ENCODE results near the gene RRBP1. TPM values are rescaled to one million over a fixed set of nuclear protein-coding genes. Genes with fewer than 3 reads are reported as not detected.

RRBP1 gene
- total and polyA plus RNA-seq, 2 of the 4 experiments (the other 2 are of a cell fraction) = 90.2 to 136 TPM

DNA sequence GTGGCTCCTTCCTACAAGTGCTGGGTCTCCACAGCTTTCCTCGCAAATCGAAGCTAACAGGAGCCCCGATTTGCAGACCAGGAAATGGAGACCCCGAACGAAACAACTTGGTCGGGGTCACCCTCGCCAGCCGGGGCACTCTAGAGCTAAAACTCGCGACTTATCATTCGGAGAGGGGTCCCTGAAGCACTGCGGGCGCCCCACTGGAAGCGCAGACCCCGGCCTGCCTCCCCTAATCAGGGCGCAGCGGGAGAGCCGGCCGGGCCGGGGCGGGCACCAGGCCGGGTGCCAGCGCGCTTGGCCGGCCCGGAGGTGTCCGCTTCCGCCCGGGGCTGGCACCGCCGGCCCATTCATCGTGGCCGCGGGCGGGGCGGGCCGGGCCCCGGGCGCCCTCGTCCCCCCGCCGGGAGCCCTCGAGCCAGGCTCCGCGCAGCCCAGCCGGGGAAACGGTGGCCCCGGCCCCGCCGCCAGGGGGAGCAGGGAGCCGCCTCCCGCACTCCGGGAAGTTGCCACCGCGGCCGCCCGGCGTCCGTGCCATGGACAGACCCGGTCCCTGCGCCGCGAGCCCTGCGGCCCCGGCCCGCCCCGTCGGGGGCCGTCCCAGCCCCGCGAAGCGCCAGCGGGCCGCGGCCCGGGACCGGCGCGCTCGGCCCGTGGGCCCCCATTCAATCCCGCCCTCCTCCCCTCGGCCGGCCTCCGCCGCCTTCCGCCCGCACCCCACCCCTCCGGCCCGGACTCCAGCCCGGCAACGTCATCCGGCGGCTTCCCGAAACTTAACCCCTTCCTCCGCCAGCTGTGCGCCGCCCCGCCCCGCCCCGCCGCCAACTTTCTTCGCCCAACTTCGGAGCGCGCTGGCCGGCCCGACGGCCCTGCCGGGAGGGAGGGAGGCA lies 961 bp downstream of the RRBP1 start:
- peak overlapping the region; percentile 40; the same call in 1 of the 2 replicates for H2AK5ac ChIP-seq (ENCODE audit: low read depth, low read length)
- H3K27ac ChIP-seq (ENCODE audit: insufficient read depth, low read length) = peak overlapping the region; percentile 83
- peaks cover 4% of the 10 kb centered on the region for H3K27me3 ChIP-seq (ENCODE audit: control insufficient read depth, insufficient read depth, low read length)
- H3K36me3 ChIP-seq (ENCODE audit: control insufficient read depth, insufficient read depth, low read length) = peaks cover 26% of the 10 kb centered on the region
- H4K91ac ChIP-seq (ENCODE audit: insufficient read depth, low read depth, low read length) = peak overlapping the region; percentile 50; the same call in 1 of the 2 replicates
- H2BK120ac ChIP-seq (ENCODE audit: low read depth, low read length) = peak overlapping the region; percentile 57
- H3K4me3 ChIP-seq (ENCODE audit: insufficient read depth, low read depth, low read length) = peak overlapping the region; percentile 96
- H3K9ac ChIP-seq (ENCODE audit: low read depth, low read length) = peak overlapping the region; percentile 87
- dilution Hi-C loops (cut with HindIII; ENCODE audit: low sequenced_read_pairs, unreplicated experiment) = no loop called here
- intact Hi-C loops (cut with micrococcal nuclease) = loop anchor here (1.0 to 5.0 kb wide), 2 partner anchors 71 to 258 kb away; no protein-coding TSS in a partner anchor
- in situ Hi-C loops (cut with MboI; ENCODE audit: low sequenced_read_pairs) = no loop called here
- no TSS peak for BruUV-seq (replicated peaks)
- H2BK15ac ChIP-seq (ENCODE audit: low read depth, low read length) = no peak overlapping the region
- WGBS, 2 experiments (ENCODE audit: extremely low coverage in 2 of 2, insufficient read length in 1 of 2) = 0% methylated on average over 29 of the region's 110 CpGs; no CpG with 5 or more reads in 1 of the 2 experiments
- peak overlapping the region; percentile 76 for H2AFZ ChIP-seq (replicated peaks; ENCODE audit: low read length, poor library complexity)
- H4K5ac ChIP-seq (ENCODE audit: low read depth, low read length) = no peak overlapping the region; the same call in 1 of the 2 replicates
- peaks cover 49% of the 10 kb centered on the region for H4K20me1 ChIP-seq (ENCODE audit: insufficient read depth, low read length)
- POLR2A ChIA-PET (ENCODE audit: unreplicated experiment) = interaction anchor here (0.8 to 2.0 kb wide), 3 partner anchors 161 to 215 kb away, joined by 4 to 5 read pairs (median 4); no protein-coding TSS in a partner anchor
- H3K56ac ChIP-seq (ENCODE audit: extremely low read depth, insufficient read depth, low read length) = no peak overlapping the region; the same call in 1 of the 2 replicates
- 0 out of 2 replicates have a peak overlapping the region, but pooled peaks have one; percentile 68 for H3K23ac ChIP-seq (ENCODE audit: low read depth, low read length)
- peak overlapping the region; percentile 79 for H3K4ac ChIP-seq (ENCODE audit: low read depth, low read length)
- DNase-seq (peak; percentile 63), ATAC-seq (ENCODE audit: low read depth) (peak; percentile 21)
- peak overlapping the region; percentile 94 for H3K14ac ChIP-seq (replicated peaks; ENCODE audit: low read depth, low read length)
- H3K4me2 ChIP-seq (ENCODE audit: low read depth, low read length) = peak overlapping the region; percentile 81
- H3K18ac ChIP-seq (ENCODE audit: low read depth, low read length) = peak overlapping the region; percentile 12; the same call in 1 of the 2 replicates
- peak overlapping the region in 1 of 2 experiments; percentile 75; a peak in 1 of 4 replicates for H4K8ac ChIP-seq (ENCODE audit: low read depth in 2 of 2, low read length in 2 of 2)
- peaks cover 4 to 34% of the 10 kb centered on the region in 2 experiments; a peak in 2 of 4 replicates for H3K79me1 ChIP-seq (ENCODE audit: low read depth in 1 of 2, low read length in 2 of 2)
- H2BK20ac ChIP-seq (ENCODE audit: low read depth, low read length) = no peak overlapping the region
- CTCF ChIA-PET = interaction anchor here (0.7 to 2.2 kb wide), 7 partner anchors 29 to 218 kb away, joined by 3 to 8 read pairs (median 4); no protein-coding TSS in a partner anchor
- H3K9me3 ChIP-seq (ENCODE audit: control insufficient read depth, insufficient read depth, low read length) = no peaks in the 10 kb centered on the region
- H3K9me1 ChIP-seq (ENCODE audit: insufficient read depth, low read length) = peaks cover 23% of the 10 kb centered on the region
- peak overlapping the region; percentile 96 for H2AK9ac ChIP-seq (replicated peaks; ENCODE audit: low read depth, low read length, poor library complexity)
- H3K4me1 ChIP-seq (ENCODE audit: control insufficient read depth, insufficient read depth, low read length) = peaks cover 20% of the 10 kb centered on the region
- H2BK5ac ChIP-seq (ENCODE audit: low read depth, low read length, poor library complexity, severe bottlenecking) = peak overlapping the region; percentile 90
- TF ChIP-seq MAFK (IDR thresholded peaks at IDR 0.05; ENCODE audit: low read depth, low read length) (no peak), FOS (IDR thresholded peaks at IDR 0.05; ENCODE audit: low read depth, low read length) (no peak), MXI1 (IDR thresholded peaks at IDR 0.05; ENCODE audit: borderline replicate concordance, low read depth, low read length) (peak; percentile 45; the same call in 1 of the 2 replicates), MAZ (IDR thresholded peaks at IDR 0.05; ENCODE audit: borderline replicate concordance, low read depth, low read length) (0 out of 2 replicates have a peak, but pooled peaks have one; percentile 25), CEBPB (IDR thresholded peaks at IDR 0.05; ENCODE audit: low read depth, low read length) (no peak), POLR2A (IDR thresholded peaks at IDR 0.05; ENCODE audit: low read depth, low read length) (peak; percentile 47; the same call in 1 of the 2 replicates), CHD1 (IDR thresholded peaks at IDR 0.05; ENCODE audit: low read depth, low read length) (no peak), RFX5 (IDR thresholded peaks at IDR 0.05; ENCODE audit: low read depth, low read length) (no peak), BHLHE40 (IDR thresholded peaks at IDR 0.05; ENCODE audit: low read depth, low read length) (no peak), RCOR1 (IDR thresholded peaks at IDR 0.05; ENCODE audit: insufficient replicate concordance, low read length) (no peak), RAD21 (IDR thresholded peaks at IDR 0.05; ENCODE audit: low read length) (peak; percentile 77), SMC3 (IDR thresholded peaks at IDR 0.05; ENCODE audit: low read depth, low read length) (peak; percentile 80)
- TF ChIP-seq, protein P1, sequence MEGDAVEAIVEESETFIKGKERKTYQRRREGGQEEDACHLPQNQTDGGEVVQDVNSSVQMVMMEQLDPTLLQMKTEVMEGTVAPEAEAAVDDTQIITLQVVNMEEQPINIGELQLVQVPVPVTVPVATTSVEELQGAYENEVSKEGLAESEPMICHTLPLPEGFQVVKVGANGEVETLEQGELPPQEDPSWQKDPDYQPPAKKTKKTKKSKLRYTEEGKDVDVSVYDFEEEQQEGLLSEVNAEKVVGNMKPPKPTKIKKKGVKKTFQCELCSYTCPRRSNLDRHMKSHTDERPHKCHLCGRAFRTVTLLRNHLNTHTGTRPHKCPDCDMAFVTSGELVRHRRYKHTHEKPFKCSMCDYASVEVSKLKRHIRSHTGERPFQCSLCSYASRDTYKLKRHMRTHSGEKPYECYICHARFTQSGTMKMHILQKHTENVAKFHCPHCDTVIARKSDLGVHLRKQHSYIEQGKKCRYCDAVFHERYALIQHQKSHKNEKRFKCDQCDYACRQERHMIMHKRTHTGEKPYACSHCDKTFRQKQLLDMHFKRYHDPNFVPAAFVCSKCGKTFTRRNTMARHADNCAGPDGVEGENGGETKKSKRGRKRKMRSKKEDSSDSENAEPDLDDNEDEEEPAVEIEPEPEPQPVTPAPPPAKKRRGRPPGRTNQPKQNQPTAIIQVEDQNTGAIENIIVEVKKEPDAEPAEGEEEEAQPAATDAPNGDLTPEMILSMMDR (conservative IDR thresholded peaks at IDR 0.05; ENCODE audit: low read depth, low read length) = peak; percentile 73
- TF ChIP-seq, protein P2, sequence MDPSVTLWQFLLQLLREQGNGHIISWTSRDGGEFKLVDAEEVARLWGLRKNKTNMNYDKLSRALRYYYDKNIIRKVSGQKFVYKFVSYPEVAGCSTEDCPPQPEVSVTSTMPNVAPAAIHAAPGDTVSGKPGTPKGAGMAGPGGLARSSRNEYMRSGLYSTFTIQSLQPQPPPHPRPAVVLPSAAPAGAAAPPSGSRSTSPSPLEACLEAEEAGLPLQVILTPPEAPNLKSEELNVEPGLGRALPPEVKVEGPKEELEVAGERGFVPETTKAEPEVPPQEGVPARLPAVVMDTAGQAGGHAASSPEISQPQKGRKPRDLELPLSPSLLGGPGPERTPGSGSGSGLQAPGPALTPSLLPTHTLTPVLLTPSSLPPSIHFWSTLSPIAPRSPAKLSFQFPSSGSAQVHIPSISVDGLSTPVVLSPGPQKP (IDR thresholded peaks at IDR 0.05; ENCODE audit: borderline replicate concordance, low read depth, low read length) = no peak
